Adrenal gland (tissue), 12 donors: ENCODE measurements around the gene PDCD1LG2. TPM values are rescaled to one million over a fixed set of nuclear protein-coding genes. Genes with fewer than 3 reads are reported as not detected.

Experiments
- DNase-seq, 7 donors: peaks; one replicate each; pipeline ENCODE4 v3.0.0-alpha.2; 2019 to 2020
- H3K27ac ChIP-seq, 5 donors: fragments of 200-600 bp; sonication (generic) in 4 of 5; 1 replicate in 3 of 5; 2 replicates in 2 of 5; pipeline versions ENCODE4 v1.5.1 to v1.8.0; 2016 to 2020; ENCODE audit warnings: mild to moderate bottlenecking in 1 of 5
- H3K27me3 ChIP-seq: fragments of 200-600 bp; 2 replicates; pipeline ENCODE4 v1.8.0; 2021
- H3K36me3 ChIP-seq, 2 donors: fragments of 200-600 bp; replicated peaks in 1 of 2; 1 replicate in 1 of 2; 2 replicates in 1 of 2; pipeline versions ENCODE4 v1.5.1 to v1.8.0; 2018 to 2022
- H3K4me1 ChIP-seq, 2 donors: fragments of 200-600 bp; replicated peaks in 1 of 2; 1 replicate in 1 of 2; 2 replicates in 1 of 2; pipeline versions ENCODE4 v1.5.1 to v1.8.0; 2018 to 2021
- H3K4me3 ChIP-seq, 4 donors: fragments of 200-600 bp; sonication (generic) in 3 of 4; one replicate each; pipeline ENCODE4 v1.5.1; 2016 to 2018
- H3K9me3 ChIP-seq, 3 donors: fragments of 200-600 bp; sonication (generic) in 1 of 3; replicated peaks in 1 of 3; 1 replicate in 2 of 3; 2 replicates in 1 of 3; pipeline versions ENCODE4 v1.5.1 to v1.8.0; 2016 to 2021
- POLR2A ChIP-seq, 2 donors: fragments of 450-650 bp; IDR thresholded peaks; one replicate each; pipeline ENCODE4 v1.6.1; 2017; ENCODE audit warnings: antibody characterized with exemption in 2 of 2, mild to moderate bottlenecking in 2 of 2, moderate library complexity in 1 of 2
- WGBS, 4 donors: extraction: QIAGEN DNeasy Blood & Tissue Kit in 2 of 4; methylation state at CpG; one replicate each; pipeline versions ENCODE4 v1.1.5 to v1.1.7; 2013 to 2017; 5-methylcytosine and 5-hydroxymethylcytosine counted together
- intact Hi-C, 2 donors: fragments of 100-400 bp; cut with DNase I; formaldehyde crosslinking; loops; one replicate each; pipeline versions ENCODE4 v1.14.1 to v1.15.0; 2022 to 2023
- polyA plus RNA-seq, 3 donors: library from polyadenylated mRNA; stranded (reverse); fragments of 200-250 nt in 2 of 3; fragments of 350-450 nt in 1 of 3; fragmentation: Illumina TruSeq in 1 of 3; extraction: RNeasy Lipid Tissue Mini Kit (QIAGEN cat#74804) in 1 of 3; gene quantifications; one replicate each; pipeline ENCODE4 v1.2.3, GENCODE V29; 2013 to 2014
- total RNA-seq, 9 donors: library from RNA; depleted of rRNA in 4 of 9; stranded (reverse); fragments of >200 nt in 4 of 9; fragments of 120-200 nt in 1 of 9; fragmentation: NEBNext Ultra II Directional in 1 of 9; extraction: Animal tissue kit (Norgen Biotek cat#: 25700) in 1 of 9; gene quantifications; one replicate each; pipeline versions ENCODE4 v1.1.0 to v1.2.4, GENCODE V29; 2013 to 2023
- TF ChIP-seq, protein P1 (sequence below), 6 experiments: fragments of 450-650 bp in 4 of 6; fragments of 200-600 bp in 2 of 6; sonication (generic) in 1 of 6; IDR thresholded peaks; 1 replicate in 5 of 6; 2 replicates in 1 of 6; pipeline versions ENCODE4 v1.5.1 to v1.8.0; 2016 to 2021; ENCODE audit warnings: antibody characterized with exemption in 6 of 6, mild to moderate bottlenecking in 2 of 6, moderate library complexity in 1 of 6
- donor health status: healthy with polysubstance abuse.
- donor health status: Bipolar disorder and iron deficiency.
- donor health status: DM: yes; HTN: yes; CAD: no.
- donor health status: DM: no; HTN: no; CAD: no.
- donor health status: DM: no; HTN: no; CAD: no.
- donor health status: DM: yes; HTN: yes; CAD: no.

PDCD1LG2 gene
- total and polyA plus RNA-seq, 12 donors, result 0.17 to 5.5 (median 1.4) TPM

DNA sequence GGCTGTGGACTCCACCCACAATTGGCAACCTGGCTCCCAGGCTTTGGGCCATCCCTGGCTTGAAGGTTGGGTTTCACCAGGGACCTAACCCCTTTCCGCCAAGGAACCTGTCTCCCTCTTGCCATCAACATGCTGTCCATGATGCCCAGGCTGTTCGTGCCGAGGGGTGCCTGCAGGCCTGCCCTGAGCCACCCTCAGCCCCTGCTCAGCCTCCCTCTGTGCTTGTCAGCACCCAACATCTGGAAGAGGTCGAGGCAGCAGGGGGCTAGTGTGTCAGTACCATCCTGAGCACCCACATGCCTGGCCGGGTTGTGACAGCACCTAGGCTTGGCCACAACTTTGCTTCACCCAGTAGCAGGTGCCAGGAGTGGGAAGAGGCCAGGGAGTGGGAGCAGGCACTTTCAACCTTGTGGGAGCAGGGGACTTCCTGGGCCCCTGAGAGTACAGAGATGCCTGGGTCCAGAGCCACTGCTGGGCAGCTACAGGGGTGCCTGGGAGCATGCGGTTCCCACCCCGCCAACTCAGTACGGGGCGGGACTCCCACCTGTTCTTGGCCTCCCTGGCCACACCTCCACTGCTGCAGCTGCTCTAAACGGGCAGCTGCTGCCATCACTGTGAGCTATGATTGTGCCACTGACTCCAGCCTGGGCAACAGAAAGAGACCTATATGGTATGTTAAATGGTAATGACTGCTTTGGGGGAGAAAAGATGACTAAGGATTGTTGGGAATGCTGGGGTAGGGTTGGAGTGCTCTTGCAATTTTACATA lies 6.3 kb downstream of the PDCD1LG2 start:
- no peaks in the 10 kb centered on the region for H3K27me3 ChIP-seq
- WGBS, 4 donors, result 40 to 89% (median 82%) methylated on average over 1 to 10 of the region's 10 CpGs
- no peaks in the 10 kb centered on the region for H3K36me3 ChIP-seq
- no peak overlapping the region for H3K4me3 ChIP-seq
- H3K27ac ChIP-seq, result no peak overlapping the region
- no peak for DNase-seq
- peaks cover 0 to 5% (median 0%) of the 10 kb centered on the region in 3 donors for H3K9me3 ChIP-seq
- no peaks in the 10 kb centered on the region for H3K4me1 ChIP-seq
- intact Hi-C loops, result no loop called here
- TF ChIP-seq, protein P1, sequence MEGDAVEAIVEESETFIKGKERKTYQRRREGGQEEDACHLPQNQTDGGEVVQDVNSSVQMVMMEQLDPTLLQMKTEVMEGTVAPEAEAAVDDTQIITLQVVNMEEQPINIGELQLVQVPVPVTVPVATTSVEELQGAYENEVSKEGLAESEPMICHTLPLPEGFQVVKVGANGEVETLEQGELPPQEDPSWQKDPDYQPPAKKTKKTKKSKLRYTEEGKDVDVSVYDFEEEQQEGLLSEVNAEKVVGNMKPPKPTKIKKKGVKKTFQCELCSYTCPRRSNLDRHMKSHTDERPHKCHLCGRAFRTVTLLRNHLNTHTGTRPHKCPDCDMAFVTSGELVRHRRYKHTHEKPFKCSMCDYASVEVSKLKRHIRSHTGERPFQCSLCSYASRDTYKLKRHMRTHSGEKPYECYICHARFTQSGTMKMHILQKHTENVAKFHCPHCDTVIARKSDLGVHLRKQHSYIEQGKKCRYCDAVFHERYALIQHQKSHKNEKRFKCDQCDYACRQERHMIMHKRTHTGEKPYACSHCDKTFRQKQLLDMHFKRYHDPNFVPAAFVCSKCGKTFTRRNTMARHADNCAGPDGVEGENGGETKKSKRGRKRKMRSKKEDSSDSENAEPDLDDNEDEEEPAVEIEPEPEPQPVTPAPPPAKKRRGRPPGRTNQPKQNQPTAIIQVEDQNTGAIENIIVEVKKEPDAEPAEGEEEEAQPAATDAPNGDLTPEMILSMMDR (IDR thresholded peaks at IDR 0.05), result no peak
- TF ChIP-seq POLR2A (IDR thresholded peaks at IDR 0.05), result no peak

GRCh38 chr9:5518171-5518936 lies 8.0 kb downstream of the PDCD1LG2 start:
- Histone ChIP-seq H3K4me1 (no peaks in the 10 kb centered on the region), H3K27ac (no peak overlapping the region)
- 51 to 60% (median 57%) methylated on average over 2 of the region's 2 CpGs for WGBS, 4 donors

GRCh38 chr9:5518937-5519319 lies 8.6 kb downstream of the PDCD1LG2 start:
- H3K27ac ChIP-seq, result no peak overlapping the region
- TF ChIP-seq POLR2A (IDR thresholded peaks at IDR 0.05), result no peak
- TF ChIP-seq, protein P1 (IDR thresholded peaks at IDR 0.05), result no peak
- H3K36me3 ChIP-seq, result no peaks in the 10 kb centered on the region
- H3K4me1 ChIP-seq, result no peaks in the 10 kb centered on the region
- intact Hi-C loops, result no loop called here
- no peaks in the 10 kb centered on the region for H3K27me3 ChIP-seq
- peaks cover 0 to 5% (median 0%) of the 10 kb centered on the region in 3 donors for H3K9me3 ChIP-seq
- DNase-seq, result no peak
- 47 to 86% (median 61%) methylated on average over 2 of the region's 2 CpGs for WGBS, 4 donors
- no peak overlapping the region for H3K4me3 ChIP-seq

More at GRCh38 chr9:5518171-5518936, 8.0 kb downstream of the PDCD1LG2 start:
- no peak for DNase-seq
- H3K36me3 ChIP-seq, result no peaks in the 10 kb centered on the region
- H3K4me3 ChIP-seq, result no peak overlapping the region
- peaks cover 0 to 5% (median 0%) of the 10 kb centered on the region in 3 donors for H3K9me3 ChIP-seq
- no peaks in the 10 kb centered on the region for H3K27me3 ChIP-seq
- intact Hi-C loops, result no loop called here
- TF ChIP-seq, protein P1 (IDR thresholded peaks at IDR 0.05), result no peak
- TF ChIP-seq POLR2A (IDR thresholded peaks at IDR 0.05), result no peak

- H3K4me3 ChIP-seq, result no peak overlapping the region
- TF ChIP-seq, protein P1 (IDR thresholded peaks at IDR 0.05), result no peak
- no peak for TF ChIP-seq POLR2A (IDR thresholded peaks at IDR 0.05)
- DNase-seq, result no peak
- peaks cover 0 to 5% (median 0%) of the 10 kb centered on the region in 3 donors for H3K9me3 ChIP-seq
- WGBS, 4 donors, result 88 to 93% (median 90%) methylated on average over 4 of the region's 4 CpGs
- H3K4me1 ChIP-seq, result no peaks in the 10 kb centered on the region
- intact Hi-C loops, result no loop called here
- no peaks in the 10 kb centered on the region for H3K36me3 ChIP-seq
- no peak overlapping the region for H3K27ac ChIP-seq
- no peaks in the 10 kb centered on the region for H3K27me3 ChIP-seq
Measured at GRCh38 chr9:5524090-5524489, 13.8 kb downstream of the PDCD1LG2 start.
